Endometrium (tissue), 2 donors: ENCODE data around the gene PLEKHG5.

ENCODE experiments used
- FAIRE-seq: peaks from 2 replicates; lab custom pipeline; 2012; peaks lifted over from hg19 to GRCh38; lab: Jason Lieb, UNC
- donor health status: control.
- donor health status: control.

The PLEKHG5 gene, protein sequence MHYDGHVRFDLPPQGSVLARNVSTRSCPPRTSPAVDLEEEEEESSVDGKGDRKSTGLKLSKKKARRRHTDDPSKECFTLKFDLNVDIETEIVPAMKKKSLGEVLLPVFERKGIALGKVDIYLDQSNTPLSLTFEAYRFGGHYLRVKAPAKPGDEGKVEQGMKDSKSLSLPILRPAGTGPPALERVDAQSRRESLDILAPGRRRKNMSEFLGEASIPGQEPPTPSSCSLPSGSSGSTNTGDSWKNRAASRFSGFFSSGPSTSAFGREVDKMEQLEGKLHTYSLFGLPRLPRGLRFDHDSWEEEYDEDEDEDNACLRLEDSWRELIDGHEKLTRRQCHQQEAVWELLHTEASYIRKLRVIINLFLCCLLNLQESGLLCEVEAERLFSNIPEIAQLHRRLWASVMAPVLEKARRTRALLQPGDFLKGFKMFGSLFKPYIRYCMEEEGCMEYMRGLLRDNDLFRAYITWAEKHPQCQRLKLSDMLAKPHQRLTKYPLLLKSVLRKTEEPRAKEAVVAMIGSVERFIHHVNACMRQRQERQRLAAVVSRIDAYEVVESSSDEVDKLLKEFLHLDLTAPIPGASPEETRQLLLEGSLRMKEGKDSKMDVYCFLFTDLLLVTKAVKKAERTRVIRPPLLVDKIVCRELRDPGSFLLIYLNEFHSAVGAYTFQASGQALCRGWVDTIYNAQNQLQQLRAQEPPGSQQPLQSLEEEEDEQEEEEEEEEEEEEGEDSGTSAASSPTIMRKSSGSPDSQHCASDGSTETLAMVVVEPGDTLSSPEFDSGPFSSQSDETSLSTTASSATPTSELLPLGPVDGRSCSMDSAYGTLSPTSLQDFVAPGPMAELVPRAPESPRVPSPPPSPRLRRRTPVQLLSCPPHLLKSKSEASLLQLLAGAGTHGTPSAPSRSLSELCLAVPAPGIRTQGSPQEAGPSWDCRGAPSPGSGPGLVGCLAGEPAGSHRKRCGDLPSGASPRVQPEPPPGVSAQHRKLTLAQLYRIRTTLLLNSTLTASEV

DNA sequence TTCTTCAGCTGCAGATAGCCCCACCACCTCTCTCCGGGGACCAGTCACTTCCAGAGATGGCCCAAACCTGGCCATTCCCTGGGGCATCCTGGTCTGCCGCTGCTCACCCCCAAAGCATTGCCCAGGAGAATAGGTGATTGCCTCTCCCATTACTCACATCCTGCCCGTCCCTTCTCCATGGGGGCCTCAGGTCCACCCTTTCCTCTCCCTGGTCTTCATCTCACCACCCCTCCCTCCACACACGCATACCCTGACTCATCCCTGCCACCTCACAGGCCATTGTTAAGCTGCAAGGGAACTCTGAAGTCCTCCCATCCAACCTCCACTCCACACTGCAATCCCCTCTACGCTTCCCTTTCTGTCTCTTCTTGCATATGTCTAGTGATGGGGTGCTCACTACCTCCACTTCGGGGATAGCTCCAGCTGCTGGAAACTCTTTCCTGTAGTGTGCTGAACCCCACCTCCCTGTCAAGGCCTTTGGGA lies at the start of gene PLEKHG5:
Gene PLEKHG5 (minus strand): TSS at position 188 of the 483 bp plus-strand sequence. CDS start 14,096 bp downstream, outside the sequence.
- FAIRE-seq: no peak

DNA sequence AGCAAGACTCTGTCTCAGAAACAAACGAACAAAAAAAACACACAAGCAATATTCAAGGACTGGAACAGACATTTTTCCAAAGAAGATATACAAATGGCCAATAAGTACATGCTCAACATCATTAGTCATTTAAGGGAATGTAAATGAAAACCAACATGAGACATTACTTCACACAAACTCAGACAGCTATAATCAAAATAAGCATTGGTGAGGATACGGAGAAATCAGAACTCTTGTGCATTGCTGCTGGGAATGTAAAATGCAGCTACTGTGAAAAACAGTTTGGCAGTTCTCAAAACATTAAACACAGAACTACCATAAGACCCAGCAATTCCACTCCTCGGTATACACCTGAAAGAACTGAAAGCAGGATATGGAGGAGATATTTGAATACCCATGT lies 47.5 kb upstream of the PLEKHG5 start:
- FAIRE-seq: no peak

DNA sequence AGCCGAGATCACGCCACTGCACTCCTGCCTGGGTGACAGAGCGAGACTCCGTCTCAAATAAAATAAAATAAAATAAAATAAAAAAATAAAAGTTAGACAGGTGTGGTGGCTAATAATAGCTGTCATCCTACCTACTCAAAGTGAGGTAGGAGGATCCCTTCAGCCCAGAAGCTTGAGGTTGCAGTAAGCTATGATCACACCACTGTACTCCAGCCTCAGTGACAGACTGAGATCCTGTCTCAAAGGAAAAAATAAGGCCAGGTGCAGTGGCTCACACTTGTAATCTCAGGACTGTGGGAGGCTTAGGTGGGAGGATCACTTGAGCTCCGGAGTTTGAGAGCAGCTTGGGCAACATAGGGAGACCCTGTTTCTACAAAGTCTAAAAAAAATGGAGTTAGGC lies 44.8 kb upstream of the PLEKHG5 start:
- no peak for FAIRE-seq

DNA sequence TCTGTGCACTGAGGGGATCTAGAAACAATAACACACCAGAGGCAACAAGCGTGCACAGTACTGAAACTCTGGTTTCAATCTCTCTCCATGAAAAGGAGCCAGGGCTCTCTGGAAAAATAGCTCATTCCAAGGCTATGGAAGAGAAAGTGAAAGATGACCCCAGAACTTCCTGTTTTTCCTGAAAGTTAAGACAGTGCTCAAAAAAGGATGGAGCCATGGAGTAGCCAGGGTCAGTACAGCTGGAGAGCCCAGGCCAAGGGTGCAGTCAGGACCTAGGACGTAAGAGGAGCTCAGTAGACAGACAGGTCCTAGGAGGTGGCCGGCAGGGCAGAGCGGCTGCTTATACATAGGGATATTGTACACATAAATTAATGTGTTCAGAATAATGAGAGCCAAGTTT lies 43.7 kb upstream of the PLEKHG5 start:
- FAIRE-seq: no peak

DNA sequence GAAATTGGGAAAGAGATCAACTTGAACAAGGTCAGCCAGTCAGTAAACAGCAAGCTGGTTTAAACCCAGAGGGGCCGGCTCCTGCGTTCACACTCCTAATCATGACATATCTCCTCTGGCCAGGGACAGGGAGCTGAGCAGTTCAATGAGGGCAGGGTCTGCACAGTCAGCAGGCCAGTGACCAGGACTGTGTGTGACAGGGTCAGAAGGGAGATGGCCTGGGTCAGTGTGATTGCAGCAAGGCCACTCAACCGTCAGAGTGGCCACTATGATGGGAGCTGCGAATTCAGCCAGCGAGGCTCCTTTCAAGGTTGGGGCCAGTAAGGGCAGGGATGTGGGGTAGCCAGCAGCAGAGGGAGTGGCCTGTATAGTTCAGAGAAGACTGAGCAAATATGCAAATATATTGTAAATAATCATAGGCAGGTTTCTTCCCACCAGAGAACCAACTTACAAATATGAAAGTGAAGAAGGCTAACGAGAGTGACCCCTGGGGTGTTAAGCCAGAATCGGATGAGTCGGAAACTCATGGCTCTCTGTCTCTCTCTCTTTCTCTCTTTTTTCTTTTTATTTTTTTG lies 42.9 kb upstream of the PLEKHG5 start:
- no peak for FAIRE-seq

DNA sequence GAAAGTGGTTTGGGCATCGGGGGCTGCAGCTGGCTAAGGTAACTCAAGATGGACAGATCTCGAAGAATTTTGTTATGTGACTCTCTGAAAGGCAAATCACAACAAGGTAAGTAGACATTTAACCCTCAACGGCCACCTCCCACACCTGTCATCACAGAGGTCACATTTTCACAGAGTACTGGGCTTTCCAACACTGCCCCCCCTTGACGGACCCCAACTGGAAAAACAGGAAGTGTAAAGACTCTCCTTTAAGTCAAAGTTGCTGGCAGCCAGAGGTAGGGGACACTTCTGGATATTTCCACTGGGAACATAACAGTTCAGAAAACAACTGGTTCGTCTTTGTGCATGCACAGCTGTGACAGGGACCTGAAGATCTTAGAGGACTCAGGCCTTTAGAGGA lies 40.5 kb upstream of the PLEKHG5 start:
- FAIRE-seq: no peak

DNA sequence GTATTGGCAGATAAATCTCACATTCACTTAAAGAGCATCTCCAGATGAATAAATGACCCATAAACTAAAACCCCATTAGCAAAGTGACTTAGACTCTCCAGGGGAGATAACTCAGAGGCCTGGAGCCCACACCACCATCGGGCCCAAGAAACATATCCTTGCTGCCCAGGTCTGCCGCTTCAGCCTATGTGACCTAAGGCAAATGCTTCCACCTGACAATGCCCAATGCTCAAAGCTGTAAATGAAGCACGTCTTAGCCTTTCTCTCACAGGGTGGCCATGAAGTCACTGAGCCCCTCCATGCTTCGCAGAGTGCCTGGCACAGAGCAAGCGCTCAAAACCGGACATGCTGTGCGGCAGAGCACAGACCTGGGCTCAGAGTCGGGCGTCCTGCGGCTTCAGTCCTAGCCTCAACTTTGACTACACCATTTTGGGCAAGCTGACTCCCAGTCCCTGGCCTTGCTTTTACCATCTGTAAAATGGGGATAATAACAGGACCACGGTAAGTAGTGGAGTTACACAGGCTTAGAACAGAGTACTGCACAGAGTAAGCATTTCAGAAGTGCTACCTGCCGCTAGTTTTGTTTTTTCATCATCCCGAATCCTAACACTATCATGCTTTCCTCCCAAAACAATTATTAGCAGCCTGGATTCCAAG lies 39.2 kb upstream of the PLEKHG5 start:
- no peak for FAIRE-seq

DNA sequence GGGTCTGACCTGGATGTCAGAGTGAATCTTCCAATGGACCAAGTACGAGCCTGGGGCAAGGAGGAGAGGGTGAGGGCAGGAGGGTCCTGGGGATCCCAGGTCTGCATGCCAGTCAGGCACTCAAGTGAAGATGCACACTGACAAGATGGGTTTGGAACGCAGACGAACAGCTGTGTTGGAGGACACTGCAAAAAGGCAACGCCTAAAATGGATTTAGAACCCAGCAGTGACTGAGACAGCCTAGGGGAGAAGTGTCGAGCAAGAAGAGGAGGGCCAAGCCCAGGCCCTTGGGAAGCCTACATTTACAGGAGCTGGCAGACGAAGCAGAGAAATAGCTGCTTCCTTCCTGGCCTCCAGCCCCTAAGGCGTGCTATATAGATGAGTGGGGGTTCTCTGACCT lies 37.0 kb upstream of the PLEKHG5 start:
- FAIRE-seq: no peak

DNA sequence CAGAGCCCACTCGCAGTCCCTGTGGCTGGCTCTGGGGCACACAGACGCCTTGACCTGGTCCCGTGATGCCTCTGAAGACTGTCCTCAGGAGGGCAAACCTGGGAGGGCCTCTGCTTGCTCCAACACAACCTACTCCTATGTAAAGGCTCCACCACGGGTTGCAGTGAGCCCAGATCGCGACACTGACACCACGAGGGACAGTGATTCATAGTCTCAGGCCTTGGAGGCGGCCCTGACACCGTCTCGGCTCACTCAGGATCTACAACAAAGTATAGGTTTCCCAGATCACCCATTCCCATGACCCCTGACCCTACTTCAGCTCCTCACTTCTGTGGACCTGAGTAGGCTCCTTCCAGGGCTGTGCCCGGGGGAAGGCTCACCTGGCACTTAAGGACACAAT lies 34.8 kb upstream of the PLEKHG5 start:
- FAIRE-seq: no peak

DNA sequence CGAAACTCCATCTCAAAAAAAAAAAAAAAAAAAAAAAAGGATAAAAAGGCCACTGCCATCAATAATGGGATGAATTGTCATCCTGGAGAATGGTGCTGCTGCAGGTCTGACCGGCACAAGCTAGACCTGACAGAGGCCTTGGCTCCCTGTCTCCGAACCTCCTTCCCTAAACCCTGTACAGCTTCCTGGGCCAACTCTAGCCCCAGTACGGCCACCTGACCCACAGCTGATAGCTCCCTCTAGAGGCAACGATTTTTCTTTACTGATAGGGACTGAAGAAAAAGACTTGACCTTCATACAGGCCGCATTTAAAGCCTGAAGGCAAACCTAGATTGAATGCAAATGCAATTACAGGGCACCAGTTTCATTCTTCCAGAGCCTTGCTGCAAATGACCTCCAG lies 32.1 kb upstream of the PLEKHG5 start:
- no peak for FAIRE-seq

DNA sequence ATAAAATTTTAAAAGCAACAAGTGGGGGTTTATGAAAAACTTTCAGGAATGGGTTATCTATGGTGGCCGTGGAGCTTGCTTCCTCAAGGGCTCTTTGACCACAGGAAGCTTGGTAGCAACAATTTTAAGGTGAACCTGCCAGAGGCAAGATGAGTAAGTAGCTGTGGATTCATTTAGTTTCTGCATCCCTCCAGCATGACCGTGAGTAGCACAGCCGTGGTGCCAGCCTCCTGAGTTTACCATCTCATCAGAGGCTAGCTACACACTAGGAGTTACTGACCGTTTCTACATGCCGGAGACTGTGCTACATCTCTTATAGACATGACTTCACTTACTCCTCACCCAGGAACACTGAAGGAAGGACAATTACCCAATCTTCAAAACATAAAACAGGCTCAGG lies 30.1 kb upstream of the PLEKHG5 start:
- FAIRE-seq: no peak

DNA sequence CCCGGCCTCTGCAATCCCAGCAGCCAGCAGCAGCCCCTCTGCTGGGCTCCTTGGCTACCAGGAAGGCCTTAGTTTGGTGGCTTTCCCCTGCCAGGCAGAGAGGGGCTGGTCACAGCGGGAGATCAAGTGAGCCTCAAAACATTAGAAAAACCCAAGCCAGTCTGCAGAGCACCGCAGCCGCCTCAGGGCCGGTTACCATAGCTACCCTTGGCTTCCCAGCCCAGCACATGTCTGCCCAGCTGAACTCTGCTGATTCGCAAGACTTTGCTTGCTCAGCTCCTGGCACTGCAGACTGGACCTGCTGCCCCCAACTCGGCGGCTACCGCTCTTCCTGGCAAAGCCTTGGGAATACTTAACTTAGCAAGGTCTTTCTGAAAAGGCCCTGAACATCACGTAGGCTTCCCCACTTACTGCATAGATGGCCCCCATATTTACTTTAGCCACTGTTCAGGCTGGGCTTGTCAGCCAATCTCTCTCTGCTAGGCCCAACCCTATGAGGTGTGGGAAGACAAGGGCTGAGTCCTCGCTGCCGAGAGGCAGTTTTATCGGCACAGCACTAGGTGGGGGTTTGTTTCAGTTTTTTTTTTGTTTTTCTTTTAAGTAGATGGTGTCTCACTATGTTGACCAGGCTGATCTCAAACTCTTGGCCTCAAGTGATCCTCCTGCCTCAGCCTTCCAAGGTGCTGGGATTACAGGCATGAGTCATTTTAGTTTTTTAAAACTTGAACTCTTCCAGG lies 28.6 kb upstream of the PLEKHG5 start:
- no peak for FAIRE-seq

DNA sequence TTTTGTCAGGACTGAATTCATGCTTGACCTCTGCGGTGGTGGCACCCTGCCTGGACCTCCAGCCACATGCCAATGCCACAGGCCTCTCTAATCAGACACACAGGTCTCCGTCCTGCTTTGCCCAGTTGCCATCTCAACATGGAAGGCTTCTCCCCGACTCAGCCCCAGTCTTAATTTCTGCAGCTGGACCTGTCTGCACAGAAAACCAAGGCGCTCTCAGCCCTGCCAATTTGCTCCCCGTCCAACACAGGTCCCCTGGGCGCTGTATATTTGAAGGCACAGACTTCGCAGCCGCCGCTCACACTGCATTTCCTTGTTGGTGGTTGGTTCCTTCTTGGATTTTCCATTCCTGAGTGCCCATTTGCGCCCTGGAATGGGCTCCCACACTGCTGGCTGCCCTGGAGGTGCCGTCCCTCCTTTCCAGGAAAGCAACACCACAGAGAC lies 28.0 kb upstream of the PLEKHG5 start:
- no peak for FAIRE-seq

DNA sequence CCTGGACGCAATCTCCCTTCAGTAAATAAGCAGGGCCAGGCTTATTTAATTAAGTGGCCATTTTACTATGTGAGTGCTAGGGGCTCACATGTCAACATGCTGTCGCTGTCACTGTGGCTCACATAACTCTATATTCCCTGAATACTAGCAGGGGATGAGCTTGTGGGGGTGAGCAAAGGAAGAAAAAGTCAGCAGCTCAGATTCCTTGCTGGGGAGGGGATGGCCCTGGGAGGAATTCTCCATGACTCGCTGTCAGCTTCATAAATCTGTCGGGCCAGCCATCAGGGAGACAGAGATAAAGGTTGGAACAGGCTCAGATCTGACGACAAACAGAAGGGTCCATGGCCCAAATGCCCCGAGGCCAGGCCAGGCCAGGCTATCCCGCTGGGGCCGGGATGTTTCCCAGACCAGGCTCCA lies 26.0 kb upstream of the PLEKHG5 start:
- FAIRE-seq: no peak

DNA sequence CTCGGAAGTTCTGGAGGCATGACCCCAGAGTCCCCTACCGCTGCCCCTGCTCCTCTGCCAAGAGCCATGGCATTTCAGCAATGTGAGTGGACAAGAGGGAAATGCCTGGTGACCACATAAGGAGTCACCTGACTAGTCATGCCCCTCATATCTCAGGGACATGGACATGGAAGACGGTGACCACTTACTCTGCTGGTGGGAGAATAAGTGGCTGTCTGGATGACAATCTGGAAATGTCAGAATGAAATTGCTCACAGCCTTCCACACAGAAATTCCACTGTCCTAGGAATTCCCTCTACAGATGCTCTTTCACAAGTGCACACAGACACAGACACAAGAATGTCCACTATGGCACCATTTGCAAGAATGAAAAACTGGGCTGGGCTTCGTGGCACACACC lies 24.3 kb upstream of the PLEKHG5 start:
- no peak for FAIRE-seq

DNA sequence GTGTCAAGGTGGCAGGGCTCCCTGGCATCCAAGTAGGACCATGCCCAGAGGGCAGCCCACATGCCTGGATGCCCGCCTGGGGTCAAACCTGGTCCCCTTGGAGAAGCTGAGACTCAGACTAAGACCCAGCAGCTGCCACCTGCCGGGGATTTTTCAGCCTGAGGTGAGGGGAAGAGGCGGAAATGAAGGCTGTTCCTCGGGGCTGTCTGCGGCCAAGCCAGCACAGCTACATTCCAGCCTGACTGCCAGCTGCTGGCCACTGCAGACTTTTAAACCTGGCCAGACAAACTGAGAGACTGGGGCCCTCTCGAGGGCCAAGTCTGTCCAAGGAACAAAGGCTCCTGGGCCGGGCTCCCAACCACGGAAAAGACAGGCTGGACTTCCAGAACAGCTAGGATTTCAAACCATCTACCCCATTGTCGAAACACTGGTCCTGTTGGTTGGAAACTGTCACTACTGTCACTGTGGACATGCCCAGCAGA lies 21.9 kb upstream of the PLEKHG5 start:
- FAIRE-seq: no peak

DNA sequence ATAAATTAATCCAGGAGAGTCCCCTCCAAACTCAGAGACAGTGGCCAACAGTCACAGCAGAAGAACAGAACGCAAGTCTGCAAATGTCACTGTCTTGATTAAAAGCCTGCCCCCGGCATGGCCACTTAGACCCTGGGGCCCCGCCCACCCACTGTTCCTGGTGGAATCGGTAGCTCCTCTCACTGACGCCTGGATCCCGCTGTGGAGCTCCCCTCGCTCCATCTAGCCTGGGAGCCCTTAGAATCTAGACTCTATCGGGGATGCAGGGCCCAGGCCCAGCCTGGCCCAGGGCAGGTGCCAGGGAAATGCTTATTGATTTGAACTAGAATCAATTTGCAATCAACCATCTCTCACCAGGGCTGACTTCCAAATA lies 21.4 kb upstream of the PLEKHG5 start:
- FAIRE-seq: no peak

DNA sequence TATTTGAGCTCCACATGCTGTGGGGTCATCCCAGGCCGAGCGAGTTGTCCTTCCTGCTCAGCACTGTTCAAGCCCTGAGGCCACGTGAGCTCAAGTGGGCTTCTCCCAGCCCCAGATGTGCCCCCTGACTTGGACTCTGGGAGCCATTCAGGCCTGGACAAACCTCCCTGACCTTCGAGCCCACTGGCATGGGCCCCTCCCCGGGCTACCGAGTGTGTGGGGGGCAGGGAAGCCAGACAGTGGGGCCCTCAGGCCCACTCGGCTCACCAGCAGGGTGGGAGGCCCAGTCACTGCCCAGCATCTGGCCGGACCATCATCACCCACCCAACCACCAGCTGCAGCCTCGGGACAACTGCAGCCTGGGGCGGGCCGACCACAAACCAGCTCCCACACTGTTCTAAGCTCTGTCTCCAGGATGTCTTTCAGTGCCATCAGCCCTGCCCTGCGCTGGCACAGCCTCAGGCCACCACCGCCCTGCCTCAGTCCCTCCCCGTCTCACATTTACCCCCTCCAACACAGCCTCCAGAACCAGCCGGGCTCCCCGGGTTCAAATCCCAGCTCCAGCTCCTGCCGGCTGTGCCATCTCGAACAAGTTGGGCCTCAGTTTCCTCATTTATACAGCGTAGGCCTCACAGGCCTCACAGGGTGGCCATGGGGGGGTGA lies 20.9 kb upstream of the PLEKHG5 start:
- no peak for FAIRE-seq

DNA sequence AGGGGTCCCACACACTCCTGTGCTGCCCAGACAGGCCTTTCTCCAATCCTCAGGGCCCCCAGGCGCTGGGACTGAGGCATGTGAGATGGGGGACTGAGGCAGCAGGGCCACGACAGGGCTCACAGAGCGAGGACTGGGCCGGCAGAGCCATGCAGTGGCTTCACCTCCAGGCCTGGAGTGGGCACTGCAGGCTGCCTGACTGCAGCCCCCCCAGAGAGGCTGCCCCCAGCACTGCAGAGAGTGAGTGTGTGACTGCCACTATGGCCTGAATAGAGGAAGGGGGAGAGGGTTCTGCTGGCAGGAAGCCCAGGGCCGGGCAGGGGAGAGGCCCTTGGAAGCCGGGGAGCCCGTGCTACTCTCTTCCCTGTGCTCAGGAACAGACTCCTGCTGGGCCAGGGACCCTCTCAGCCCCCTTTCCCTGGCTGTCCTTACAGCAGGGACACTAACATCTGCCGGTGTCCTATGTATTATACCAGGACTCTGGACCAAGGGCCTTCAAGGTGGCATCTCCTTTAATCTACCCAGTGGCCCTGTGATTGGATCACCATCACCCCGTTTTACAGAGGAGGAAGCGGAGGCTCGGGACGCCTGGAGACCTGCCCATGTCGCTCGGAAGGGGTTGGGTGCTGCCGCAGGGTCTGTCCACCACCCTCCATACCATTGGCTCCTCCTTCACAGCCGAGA lies 20.2 kb upstream of the PLEKHG5 start:
- FAIRE-seq: no peak

DNA sequence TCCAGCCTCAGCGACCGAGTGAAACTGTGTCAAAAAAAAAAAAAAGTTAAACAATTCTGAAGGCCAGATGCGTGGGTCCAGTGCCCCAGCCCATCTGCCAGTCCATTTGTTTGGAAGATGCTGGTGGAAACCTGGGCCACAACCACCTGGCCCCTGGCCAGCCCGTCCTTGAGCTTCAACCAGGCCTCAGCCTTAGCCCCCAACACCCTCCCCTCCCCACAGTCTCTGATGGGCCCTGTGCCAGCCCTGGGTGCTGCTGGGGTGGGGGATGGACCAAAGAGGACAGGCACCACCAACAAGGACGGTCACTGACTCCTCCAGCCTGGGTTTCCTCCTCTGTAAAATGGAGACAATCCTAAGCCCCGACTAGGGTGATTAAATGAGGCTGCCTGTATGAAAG lies 19.6 kb upstream of the PLEKHG5 start:
- no peak for FAIRE-seq
